GM12878 (cell line): ENCODE measurements around the gene CHRM4. TPM values are rescaled to one million over a fixed set of nuclear protein-coding genes. Genes with fewer than 3 reads are reported as not detected.
A peak's percentile ranks its signal among the peaks of the same experiment; 100 is the strongest.

Experiments
- ATF3 ChIP-seq: IDR thresholded peaks from 2 replicates; pipeline ENCODE4 v1.6.1; 2011; ENCODE audit warnings: low read depth, mild to moderate bottlenecking, low read length, moderate library complexity, borderline replicate concordance; ENCODE audit errors: extremely low read depth
- CTCF ChIP-seq, 3 experiments: IDR thresholded peaks in 2 of 3; conservative IDR thresholded peaks in 1 of 3; 2 replicates each; pipeline ENCODE4 v1.5.1; 2011; ENCODE audit warnings: low read depth in 3 of 3, low read length in 3 of 3, mild to moderate bottlenecking in 3 of 3, control low read depth in 2 of 3, moderate library complexity in 2 of 3, inconsistent platforms in 1 of 3, mixed read lengths in 1 of 3; ENCODE audit not compliant: control insufficient read depth in 2 of 3, insufficient read depth in 1 of 3; ENCODE audit errors: extremely low read depth in 1 of 3
- CUX1 ChIP-seq: IDR thresholded peaks from 2 replicates; pipeline ENCODE4 v1.6.1; 2012; ENCODE audit warnings: improper control_type of control experiment, low read depth, low read length; ENCODE audit not compliant: insufficient replicate concordance
- DPF2 ChIP-seq: fragments of 450-650 bp; IDR thresholded peaks from 2 replicates; pipeline ENCODE4 v1.6.1; 2017; ENCODE audit warnings: mild to moderate bottlenecking
- E2F4 ChIP-seq: IDR thresholded peaks from 2 replicates; pipeline ENCODE4 v1.6.1; 2012; ENCODE audit warnings: low read depth, low read length, improper control_type of control experiment
- NFYB ChIP-seq: IDR thresholded peaks from 2 replicates; pipeline ENCODE4 v1.6.1; 2011; ENCODE audit warnings: low read depth, mild to moderate bottlenecking, low read length, improper control_type of control experiment, moderate library complexity; ENCODE audit not compliant: insufficient read depth
- PRDM15 ChIP-seq: fragments of 450-650 bp; formaldehyde crosslinking; IDR thresholded peaks from 2 replicates; pipeline ENCODE4 v1.4.0; 2020; ENCODE audit warnings: mild to moderate bottlenecking, moderate library complexity
- SIN3A ChIP-seq: IDR thresholded peaks from 2 replicates; pipeline ENCODE4 v1.6.1; 2012; ENCODE audit warnings: low read depth, low read length, improper control_type of control experiment
- SP1 ChIP-seq: IDR thresholded peaks from one replicate; pipeline ENCODE4 v1.6.1; 2011; ENCODE audit warnings: low read depth, low read length
- STAT1 ChIP-seq: fragments of 450-650 bp; conservative IDR thresholded peaks from 2 replicates; pipeline ENCODE4 v1.6.1; 2014; ENCODE audit warnings: antibody characterized with exemption, mild to moderate bottlenecking
- SUPT20H ChIP-seq: IDR thresholded peaks from 2 replicates; pipeline ENCODE4 v1.6.1; 2011; ENCODE audit warnings: low read depth, mild to moderate bottlenecking, low read length, moderate library complexity, borderline replicate concordance; ENCODE audit not compliant: control insufficient read depth
- YY1 ChIP-seq: IDR thresholded peaks from 2 replicates; pipeline ENCODE4 v1.6.1; 2011; ENCODE audit warnings: low read depth, mild to moderate bottlenecking, low read length
- ZNF622 ChIP-seq: fragments of 450-650 bp; IDR thresholded peaks from 2 replicates; pipeline ENCODE4 v1.6.1; 2017; ENCODE audit warnings: mild to moderate bottlenecking, inconsistent platforms
- polyA plus RNA-seq, 11 experiments: library from polyadenylated mRNA; depleted of rRNA in 4 of 11; unstranded in 6 of 11; stranded (reverse) in 5 of 11; fragments of >200 nt; fragmentation: Nextera tagmentation in 4 of 11; fragmentation: Illumina TruSeq in 1 of 11; extraction: Ambion mirVana in 4 of 11; extraction: Trizol in 1 of 11; gene quantifications; 1 replicate in 1 of 11; 2 replicates in 10 of 11; pipeline versions ENCODE4 v1.2.1 to v1.2.3, GENCODE V29; 2011 to 2016; ENCODE audit warnings: inconsistent platforms in 2 of 11, missing spikeins in 2 of 11, low read depth in 1 of 11
- total RNA-seq, 4 experiments: library from RNA; depleted of rRNA in 3 of 4; stranded (reverse); fragments of >200 nt in 3 of 4; fragmentation: Illumina TruSeq in 1 of 4; extraction: Trizol in 1 of 4; gene quantifications; 2 replicates each; pipeline versions ENCODE4 v1.2.1 to v1.2.3, GENCODE V29; 2013 to 2021

The CHRM4 gene
- total and polyA plus RNA-seq, 10 of the 15 experiments (the other 5 are each of a cell fraction or from before 2014, with no cell fraction given), result 0.12 to 0.23 (median 0.13) TPM; not detected in 7

- TF ChIP-seq YY1 (peak; percentile 68; the same call in 1 of the 2 replicates), PRDM15 (CRISPR knock-in tag) (no peak), NFYB (no peak), SIN3A (no peak), ATF3 (no peak), SP1 (no peak), SUPT20H (no peak), E2F4 (no peak), CTCF (IDR thresholded peaks at IDR 0.05 in 2 of 3, conservative IDR thresholded peaks at IDR 0.05 in 1 of 3; ENCODE audit: control insufficient read depth in 2 of 3, extremely low read depth in 1 of 3, insufficient read depth in 1 of 3, low read depth in 3 of 3, low read length in 3 of 3) (peak; percentile 78 to 96 (median 95)), ZNF622 (no peak), STAT1 (no peak), DPF2 (no peak), CUX1 (no peak)
Observed at GRCh38 chr11:46369458-46370152, 22.0 kb downstream of the CHRM4 start (continued).
